ACHN (cell line): Measurements from ENCODE around the gene TUBGCP2.
"Not testable (repeated sequence)": the region's sequence is repeated elsewhere in the genome, so short reads cannot be mapped to it uniquely, and the experiment has no call there.

Experiments used
- DNase-seq: peaks from one replicate; pipeline ENCODE4 v3.0.0-alpha.2; 2015
- in situ Hi-C: cut with HindIII; loops from 2 replicates; pipeline ENCODE4 v1.10.0; 2017; ENCODE audit warnings: low sequenced_read_pairs, low pct_ligation_motif_present, low pct_unique_long_range_greater_than_20kb

TUBGCP2 gene

GRCh38 chr10:133274751-133275683 lies 33.7 kb downstream of the TUBGCP2 start:
- in situ Hi-C loops = no loop called here
- DNase-seq = no peak

GRCh38 chr10:133273534-133274143 lies 35.0 kb downstream of the TUBGCP2 start:
- in situ Hi-C loops = no loop called here
- no peak for DNase-seq

GRCh38 chr10:133272964-133273420 lies 35.7 kb downstream of the TUBGCP2 start:
- in situ Hi-C loops = no loop called here
- DNase-seq = no peak

GRCh38 chr10:133272301-133272963 lies 36.2 kb downstream of the TUBGCP2 start:
- in situ Hi-C loops = no loop called here
- DNase-seq = no peak

- DNase-seq = no peak
- in situ Hi-C loops = no loop called here
These were observed 37.0 kb downstream of the TUBGCP2 start for GRCh38 chr10:133271521-133272300.

GRCh38 chr10:133270773-133271297 lies 37.8 kb downstream of the TUBGCP2 start:
- DNase-seq = no peak
- in situ Hi-C loops = no loop called here

GRCh38 chr10:133270204-133270603 lies 38.5 kb downstream of the TUBGCP2 start:
- in situ Hi-C loops = no loop called here
- no peak for DNase-seq

- in situ Hi-C loops = no loop called here
- DNase-seq = no peak
These were observed 39.3 kb downstream of the TUBGCP2 start for GRCh38 chr10:133269367-133269766.

- no peak for DNase-seq
- in situ Hi-C loops = no loop called here
These were observed 40.1 kb downstream of the TUBGCP2 start for GRCh38 chr10:133268532-133268931.

- in situ Hi-C loops = no loop called here
- no peak for DNase-seq
These were observed 40.8 kb downstream of the TUBGCP2 start for GRCh38 chr10:133267829-133268228.

- in situ Hi-C loops = no loop called here
- DNase-seq = no peak
These were observed 41.4 kb downstream of the TUBGCP2 start for GRCh38 chr10:133267293-133267692.

GRCh38 chr10:133266056-133266795 lies 42.4 kb downstream of the TUBGCP2 start:
- in situ Hi-C loops = no loop called here
- DNase-seq = no peak

- in situ Hi-C loops, DNase-seq: not testable (repeated sequence)
These were observed 43.6 kb downstream of the TUBGCP2 start for GRCh38 chr10:133265052-133265451.

GRCh38 chr10:133264461-133264860 lies 44.2 kb downstream of the TUBGCP2 start:
- DNase-seq = no peak
- in situ Hi-C loops = no loop called here

GRCh38 chr10:133263674-133264073 lies 45.0 kb downstream of the TUBGCP2 start:
- in situ Hi-C loops = no loop called here
- no peak for DNase-seq

GRCh38 chr10:133262696-133263095 lies 46.0 kb downstream of the TUBGCP2 start:
- in situ Hi-C loops = no loop called here
- DNase-seq = no peak

GRCh38 chr10:133261726-133262325 lies 46.8 kb downstream of the TUBGCP2 start:
- DNase-seq = peak; percentile 74
- in situ Hi-C loops = no loop called here
